Measurements from ENCODE around the gene RNU7-1.
"Not testable (repeated sequence)": the region's sequence is repeated elsewhere in the genome, so short reads cannot be mapped to it uniquely, and the experiment has no call there.

Gene RNU7-1

GRCh38 chr12:6943722-6944380 is at the start of gene RNU7-1, which contains the start of gene C12orf57:
RNU7-1 (plus strand) TSS chr12:6943816.
C12orf57 (plus strand) TSS chr12:6944022; CDS start chr12:6944122, 100 bp downstream.
- peak in 53 of 58 donors; percentile 19 to 89 (median 66) for DNase-seq

GRCh38 chr12:6894321-6894720 is 49.3 kb upstream of the RNU7-1 start:
- no peak for DNase-seq

GRCh38 chr12:6896846-6897435 is 46.7 kb upstream of the RNU7-1 start:
- DNase-seq: no peak

- no peak for DNase-seq
Observed at GRCh38 chr12:6899427-6899826, 44.2 kb upstream of the RNU7-1 start.

GRCh38 chr12:6899837-6900519 is 43.6 kb upstream of the RNU7-1 start:
- DNase-seq: peak in 46 of 58 donors; percentile 9 to 82 (median 42)

GRCh38 chr12:6902448-6902847 is 41.2 kb upstream of the RNU7-1 start:
- DNase-seq: no peak

GRCh38 chr12:6903722-6904121 is 39.9 kb upstream of the RNU7-1 start:
- no peak for DNase-seq

- DNase-seq: peak; percentile 81 to 100 (median 96)
Observed at GRCh38 chr12:6904280-6905276, 39.0 kb upstream of the RNU7-1 start, which contains the start of gene LRRC23. LRRC23 (plus strand) TSS chr12:6904822; CDS start chr12:6905634, 812 bp downstream.

GRCh38 chr12:6905414-6906040 is 38.1 kb upstream of the RNU7-1 start:
- no peak for DNase-seq

GRCh38 chr12:6908141-6908540 is 35.5 kb upstream of the RNU7-1 start:
- DNase-seq: not testable (repeated sequence)

- no peak for DNase-seq
Observed at GRCh38 chr12:6909421-6910145, 34.0 kb upstream of the RNU7-1 start.

- no peak for DNase-seq
Observed at GRCh38 chr12:6912164-6912935, 31.3 kb upstream of the RNU7-1 start.

GRCh38 chr12:6914246-6914946 is 29.2 kb upstream of the RNU7-1 start, which contains the start of gene ENO2:
ENO2 (plus strand) TSS chr12:6914580; CDS start chr12:6915833, 1,253 bp downstream.
- peak in 55 of 58 donors; percentile 19 to 91 (median 77) for DNase-seq

- DNase-seq: peak in 10 of 58 donors; percentile 19 to 53 (median 32)
Observed at GRCh38 chr12:6914947-6915788, 28.4 kb upstream of the RNU7-1 start.

GRCh38 chr12:6915789-6916285 is 27.8 kb upstream of the RNU7-1 start:
- no peak for DNase-seq

- no peak for DNase-seq
Observed at GRCh38 chr12:6916426-6917200, 27.0 kb upstream of the RNU7-1 start.
